ENCODE results near the gene DCLK2. TPM values are rescaled to one million over a fixed set of nuclear protein-coding genes. Genes with fewer than 3 reads are reported as not detected.

DCLK2 gene
- polyA plus RNA-seq, 1 donor from 2014 or later = 134 TPM

GRCh38 chr4:150068300-150068960 lies 9.8 kb upstream of the DCLK2 start:
- no peaks in the 10 kb centered on the region for H3K9me2 ChIP-seq (ENCODE audit: insufficient read depth, low read length)
- no peaks in the 10 kb centered on the region for H3K79me2 ChIP-seq (replicated peaks; ENCODE audit: insufficient read depth, low read length)
- no peak overlapping the region for H3K4me2 ChIP-seq (ENCODE audit: low read length)
- peaks cover 3% of the 10 kb centered on the region for H3K9me3 ChIP-seq (ENCODE audit: low read length)
- H3F3A ChIP-seq (ENCODE audit: insufficient read depth, low read length, poor library complexity, severe bottlenecking) = no peaks in the 10 kb centered on the region
- H3K27ac ChIP-seq (ENCODE audit: low read length) = no peak overlapping the region
- TF ChIP-seq TAF1 (IDR thresholded peaks at IDR 0.05; ENCODE audit: low read depth) = no peak
- no peak for TF ChIP-seq RAD21 (conservative IDR thresholded peaks at IDR 0.05)
- TF ChIP-seq SMC3 (conservative IDR thresholded peaks at IDR 0.05; ENCODE audit: poor library complexity) = no peak
- no peak for TF ChIP-seq MXI1 (conservative IDR thresholded peaks at IDR 0.05; ENCODE audit: poor library complexity, severe bottlenecking)
- no peak for TF ChIP-seq CTCF (IDR thresholded peaks at IDR 0.05; ENCODE audit: poor library complexity, severe bottlenecking)
- TF ChIP-seq EZH2 (IDR thresholded peaks at IDR 0.05; ENCODE audit: borderline replicate concordance, insufficient read depth, low read length, poor library complexity, severe bottlenecking) = no peak
- TF ChIP-seq EP300 (conservative IDR thresholded peaks at IDR 0.05; ENCODE audit: poor library complexity, severe bottlenecking) = no peak
- no peak for TF ChIP-seq POLR2AphosphoS5 (IDR thresholded peaks at IDR 0.05)
- TF ChIP-seq REST (IDR thresholded peaks at IDR 0.05; ENCODE audit: borderline replicate concordance) = no peak
- no peak overlapping the region for H2AFZ ChIP-seq (ENCODE audit: low read depth, low read length)
- H4K20me1 ChIP-seq (ENCODE audit: insufficient read depth) = no peaks in the 10 kb centered on the region
- no peaks in the 10 kb centered on the region for H3K27me3 ChIP-seq (ENCODE audit: insufficient read depth, low read depth, low read length)
- H3K4me3 ChIP-seq (ENCODE audit: low read length) = no peak overlapping the region
- H3K36me3 ChIP-seq (ENCODE audit: insufficient read depth, low read length) = no peaks in the 10 kb centered on the region
- H3K9ac ChIP-seq (ENCODE audit: low read length) = no peak overlapping the region

DNA sequence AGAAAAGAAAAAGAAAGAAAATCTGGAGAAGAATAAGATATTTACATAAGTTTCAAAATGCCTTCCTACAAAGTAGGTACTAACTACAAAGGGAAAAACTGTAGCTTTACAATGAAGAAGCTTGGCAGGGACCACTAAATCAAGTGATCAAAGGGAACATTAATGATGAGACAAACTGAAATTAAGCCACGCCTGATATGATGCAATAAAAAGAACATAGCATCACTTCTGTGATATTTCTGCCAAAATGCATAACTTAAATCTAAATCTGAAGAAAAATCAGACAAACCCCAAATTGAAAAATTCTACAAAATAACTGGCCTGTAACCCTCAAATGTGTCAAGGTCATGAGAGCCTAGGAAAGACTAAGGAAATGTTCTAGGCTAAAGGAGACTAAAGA lies 8.9 kb upstream of the DCLK2 start:
- no peak overlapping the region for H2AFZ ChIP-seq (ENCODE audit: low read depth, low read length)
- H3K27me3 ChIP-seq (ENCODE audit: insufficient read depth, low read depth, low read length) = no peaks in the 10 kb centered on the region
- no peaks in the 10 kb centered on the region for H4K20me1 ChIP-seq (ENCODE audit: insufficient read depth)
- no peak overlapping the region for H3K27ac ChIP-seq (ENCODE audit: low read length)
- H3K36me3 ChIP-seq (ENCODE audit: insufficient read depth, low read length) = no peaks in the 10 kb centered on the region
- no peaks in the 10 kb centered on the region for H3K9me2 ChIP-seq (ENCODE audit: insufficient read depth, low read length)
- no peaks in the 10 kb centered on the region for H3F3A ChIP-seq (ENCODE audit: insufficient read depth, low read length, poor library complexity, severe bottlenecking)
- no peak overlapping the region for H3K4me3 ChIP-seq (ENCODE audit: low read length)
- H3K4me2 ChIP-seq (ENCODE audit: low read length) = no peak overlapping the region
- H3K9me3 ChIP-seq (ENCODE audit: low read length) = peaks cover under 1% of the 10 kb centered on the region
- H3K79me2 ChIP-seq (replicated peaks; ENCODE audit: insufficient read depth, low read length) = no peaks in the 10 kb centered on the region
- TF ChIP-seq EP300 (conservative IDR thresholded peaks at IDR 0.05; ENCODE audit: poor library complexity, severe bottlenecking) (no peak), CTCF (IDR thresholded peaks at IDR 0.05; ENCODE audit: poor library complexity, severe bottlenecking) (no peak), MXI1 (conservative IDR thresholded peaks at IDR 0.05; ENCODE audit: poor library complexity, severe bottlenecking) (no peak)
- no peak overlapping the region for H3K9ac ChIP-seq (ENCODE audit: low read length)
